ENCODE measurements around the gene CHST8.
"Not testable (repeated sequence)": the region's sequence is repeated elsewhere in the genome, so short reads cannot be mapped to it uniquely, and the experiment has no call there.

The CHST8 gene

GRCh38 chr19:33618363-33618762 is 3.4 kb upstream of the CHST8 start:
- DNase-seq (ENCODE audit: low spot score), result not testable (repeated sequence)

- no peak for DNase-seq (ENCODE audit: low spot score)
Measured at GRCh38 chr19:33618884-33619283, 2.9 kb upstream of the CHST8 start.

- DNase-seq (ENCODE audit: low spot score), result no peak
Measured at GRCh38 chr19:33620611-33621010, 1.1 kb upstream of the CHST8 start.

- DNase-seq (ENCODE audit: low spot score), result no peak
Measured at GRCh38 chr19:33621065-33621785, 528 bp upstream of the CHST8 start.

GRCh38 chr19:33622505-33622808 is 704 bp downstream of the CHST8 start:
- no peak for DNase-seq (ENCODE audit: low spot score)

- DNase-seq (ENCODE audit: low spot score), result no peak
Measured at GRCh38 chr19:33622809-33623511, 1.2 kb downstream of the CHST8 start.

- no peak for DNase-seq (ENCODE audit: low spot score)
Measured at GRCh38 chr19:33624586-33624985, 2.8 kb downstream of the CHST8 start.

- no peak for DNase-seq (ENCODE audit: low spot score)
Measured at GRCh38 chr19:33627526-33627925, 5.8 kb downstream of the CHST8 start.

GRCh38 chr19:33627962-33628839 is 6.4 kb downstream of the CHST8 start:
- DNase-seq (ENCODE audit: low spot score), result no peak

GRCh38 chr19:33628921-33629825 is 7.4 kb downstream of the CHST8 start:
- no peak for DNase-seq (ENCODE audit: low spot score)

- DNase-seq (ENCODE audit: low spot score), result no peak
Measured at GRCh38 chr19:33629826-33630375, 8.1 kb downstream of the CHST8 start.

GRCh38 chr19:33630880-33631608 is 9.3 kb downstream of the CHST8 start:
- no peak for DNase-seq (ENCODE audit: low spot score)

- DNase-seq (ENCODE audit: low spot score), result no peak
Measured at GRCh38 chr19:33631609-33631973, 9.8 kb downstream of the CHST8 start.

GRCh38 chr19:33634361-33635091 is 12.8 kb downstream of the CHST8 start:
- DNase-seq (ENCODE audit: low spot score), result no peak

GRCh38 chr19:33638167-33639034 is 16.6 kb downstream of the CHST8 start:
- no peak for DNase-seq (ENCODE audit: low spot score)

GRCh38 chr19:33639035-33639681 is 17.4 kb downstream of the CHST8 start:
- DNase-seq (ENCODE audit: low spot score), result no peak

GRCh38 chr19:33640773-33641172 is 19.0 kb downstream of the CHST8 start:
- DNase-seq (ENCODE audit: low spot score), result no peak

GRCh38 chr19:33641261-33641660 is 19.5 kb downstream of the CHST8 start:
- DNase-seq (ENCODE audit: low spot score), result no peak
